ENCODE results near the gene UGT3A2. TPM values are rescaled to one million over a fixed set of nuclear protein-coding genes. Genes with fewer than 3 reads are reported as not detected.

The UGT3A2 gene
- polyA plus RNA-seq, 1 of the 3 experiments (the other 2 are of a cell fraction) = 0.05 TPM

- H3F3A ChIP-seq (replicated peaks; ENCODE audit: insufficient read depth) = no peaks in the 10 kb centered on the region
- H3K4me3 ChIP-seq (ENCODE audit: low read depth in 2 of 2, low read length in 1 of 2) = no peak within 1 kb of the TSS
- no peak within 1 kb of the TSS for H3K27ac ChIP-seq (ENCODE audit: low read depth in 2 of 2, low read length in 1 of 2)
- no peaks in the 10 kb centered on the region for H3K27me3 ChIP-seq (ENCODE audit: insufficient read depth)
- H3K9ac ChIP-seq = no peak within 1 kb of the TSS
- no peak for TF ChIP-seq TAF1 (IDR thresholded peaks at IDR 0.05; ENCODE audit: borderline replicate concordance, low read depth, low read length)
- TF ChIP-seq GATA2 (CRISPR knock-in tag; IDR thresholded peaks at IDR 0.05) = no peak
- TF ChIP-seq ZBTB33 (IDR thresholded peaks at IDR 0.05; ENCODE audit: borderline replicate concordance, low read depth) = no peak
- no peak for TF ChIP-seq REST (IDR thresholded peaks at IDR 0.05; ENCODE audit: low read depth, low read length)
- TF ChIP-seq USF1 (IDR thresholded peaks at IDR 0.05; ENCODE audit: borderline replicate concordance, low read depth) = no peak
- TF ChIP-seq FOXJ3 (CRISPR knock-in tag; IDR thresholded peaks at IDR 0.05) = no peak
- ChIA-PET CTCF (interaction anchor here (0.7 to 1.0 kb wide), 2 partner anchors 66 to 315 kb away, joined by 3 to 4 read pairs; no protein-coding TSS in a partner anchor), POLR2A (no interaction called here)
- 37% methylated on average over 19 of the region's 25 CpGs for WGBS (ENCODE audit: low lambda C conversion rate)
- no peaks in the 10 kb centered on the region for H3K79me2 ChIP-seq (ENCODE audit: insufficient read depth)
- H3K4me1 ChIP-seq (ENCODE audit: control insufficient read depth in 1 of 2, insufficient read depth in 2 of 2, low read depth in 1 of 2, low read length in 1 of 2) = no peaks in the 10 kb centered on the region
- H2AFZ ChIP-seq (ENCODE audit: low read depth) = no peak within 1 kb of the TSS
- no peak for DNase-seq
- H3K9me2 ChIP-seq = no peaks in the 10 kb centered on the region
- H3K9me3 ChIP-seq = no peaks in the 10 kb centered on the region
- H3K4me2 ChIP-seq = no peak within 1 kb of the TSS
- no peaks in the 10 kb centered on the region for H4K20me1 ChIP-seq (ENCODE audit: insufficient read depth)
- H3K36me3 ChIP-seq (replicated peaks in 1 of 2; ENCODE audit: control insufficient read depth in 1 of 2, insufficient read depth in 2 of 2, low read length in 1 of 2) = no peaks in the 10 kb centered on the region
These were observed 75.6 kb downstream of the UGT3A2 start, which contains the start of gene UGT3A1 for GRCh38 chr5:35990941-35991611. TSS of gene UGT3A1 (minus strand) at chr5:35991390. CDS start at chr5:35991240, 150 bp downstream.

- H2AFZ ChIP-seq (ENCODE audit: low read depth) = no peak overlapping the region
- no peaks in the 10 kb centered on the region for H3F3A ChIP-seq (replicated peaks; ENCODE audit: insufficient read depth)
- H4K20me1 ChIP-seq (ENCODE audit: insufficient read depth) = no peaks in the 10 kb centered on the region
- no peak overlapping the region for H3K9ac ChIP-seq
- ChIA-PET POLR2A (no interaction called here), CTCF (no interaction called here)
- no peaks in the 10 kb centered on the region for H3K4me1 ChIP-seq (ENCODE audit: control insufficient read depth in 1 of 2, insufficient read depth in 2 of 2, low read depth in 1 of 2, low read length in 1 of 2)
- 21% methylated on average over 9 of the region's 12 CpGs for WGBS (ENCODE audit: low lambda C conversion rate)
- no peaks in the 10 kb centered on the region for H3K9me3 ChIP-seq
- DNase-seq = no peak
- no peaks in the 10 kb centered on the region for H3K36me3 ChIP-seq (replicated peaks in 1 of 2; ENCODE audit: control insufficient read depth in 1 of 2, insufficient read depth in 2 of 2, low read length in 1 of 2)
- no peak overlapping the region for H3K4me3 ChIP-seq (ENCODE audit: low read depth in 2 of 2, low read length in 1 of 2)
- no peak for TF ChIP-seq SIN3A (IDR thresholded peaks at IDR 0.05; ENCODE audit: borderline replicate concordance, low read depth, low read length)
- TF ChIP-seq REST (IDR thresholded peaks at IDR 0.05; ENCODE audit: low read depth, low read length) = no peak
- H3K9me2 ChIP-seq = no peaks in the 10 kb centered on the region
- H3K79me2 ChIP-seq (ENCODE audit: insufficient read depth) = no peaks in the 10 kb centered on the region
- H3K27me3 ChIP-seq (ENCODE audit: insufficient read depth) = no peaks in the 10 kb centered on the region
- H3K27ac ChIP-seq (ENCODE audit: low read depth in 2 of 2, low read length in 1 of 2) = no peak overlapping the region
- no peak overlapping the region for H3K4me2 ChIP-seq
These were observed 76.2 kb downstream of the UGT3A2 start for GRCh38 chr5:35990520-35990919.
